AG10803 (cell line): Measurements from ENCODE around the gene DHPS.

Experiments used
- DNase-seq: peaks from one replicate; pipeline ENCODE4 v3.0.0; 2010; ENCODE audit warnings: low read depth
- H3K4me3 ChIP-seq: 2 replicates; pipeline ENCODE4 v1.5.1; 2011; ENCODE audit warnings: mild to moderate bottlenecking, low read length, control low read depth
- CTCF ChIP-seq: conservative IDR thresholded peaks from 2 replicates; pipeline ENCODE4 v1.5.1; 2011; ENCODE audit warnings: mild to moderate bottlenecking, low read length, control low read depth, inconsistent platforms

DHPS gene

GRCh38 chr19:12642506-12642905 lies 39.2 kb downstream of the DHPS start:
- H3K4me3 ChIP-seq, result no peak overlapping the region
- no peak for DNase-seq
- no peak for TF ChIP-seq CTCF

GRCh38 chr19:12641456-12641855 lies 40.2 kb downstream of the DHPS start:
- no peak for DNase-seq
- no peak for TF ChIP-seq CTCF
- no peak overlapping the region for H3K4me3 ChIP-seq

GRCh38 chr19:12639901-12640613 lies 41.6 kb downstream of the DHPS start:
- DNase-seq, result peak; percentile 80
- TF ChIP-seq CTCF, result peak; percentile 73
- H3K4me3 ChIP-seq, result peak overlapping the region; percentile 43

GRCh38 chr19:12638611-12639182 lies 43.0 kb downstream of the DHPS start:
- DNase-seq, result no peak
- TF ChIP-seq CTCF, result no peak
- no peak overlapping the region for H3K4me3 ChIP-seq

GRCh38 chr19:12636631-12637030 lies 45.0 kb downstream of the DHPS start:
- H3K4me3 ChIP-seq, result no peak overlapping the region
- DNase-seq, result no peak
- TF ChIP-seq CTCF, result no peak

GRCh38 chr19:12629215-12629614 lies 52.5 kb downstream of the DHPS start:
- no peak overlapping the region for H3K4me3 ChIP-seq

More at GRCh38 chr19:12629215-12629614, 52.5 kb downstream of the DHPS start:
- no peak for TF ChIP-seq CTCF
- DNase-seq, result no peak
